HG02852 (cell line): ENCODE results near the gene SSTR5.
"Not testable (repeated sequence)": the region's sequence is repeated elsewhere in the genome, so short reads cannot be mapped to it uniquely, and the experiment has no call there.

Experiments used
- ATAC-seq: cut with Tn5 transposase; IDR thresholded peaks from one replicate; pipeline ENCODE4 v1.9.1; 2021; ENCODE audit warnings: mild to moderate bottlenecking, moderate library complexity; ENCODE audit not compliant: unreplicated experiment

The SSTR5 gene

GRCh38 chr16:1071561-1072225 is 854 bp upstream of the SSTR5 start:
- no peak for ATAC-seq

GRCh38 chr16:1073262-1073558 is 663 bp downstream of the SSTR5 start:
- no peak for ATAC-seq

GRCh38 chr16:1073566-1074378 is 1.2 kb downstream of the SSTR5 start:
- no peak for ATAC-seq

- ATAC-seq: no peak
These were observed 1.8 kb downstream of the SSTR5 start for GRCh38 chr16:1074379-1074649.

GRCh38 chr16:1075546-1075945 is 3.0 kb downstream of the SSTR5 start:
- ATAC-seq: no peak

- ATAC-seq: no peak
These were observed 4.4 kb downstream of the SSTR5 start for GRCh38 chr16:1076801-1077576.

- no peak for ATAC-seq
These were observed 5.5 kb downstream of the SSTR5 start for GRCh38 chr16:1077877-1078578.

GRCh38 chr16:1078579-1079021 is 6.1 kb downstream of the SSTR5 start:
- no peak for ATAC-seq

GRCh38 chr16:1079341-1079740 is 6.8 kb downstream of the SSTR5 start:
- ATAC-seq: no peak

GRCh38 chr16:1079786-1080525 is 7.4 kb downstream of the SSTR5 start:
- ATAC-seq: no peak

- no peak for ATAC-seq
These were observed 8.5 kb downstream of the SSTR5 start for GRCh38 chr16:1080801-1081733.

- no peak for ATAC-seq
These were observed 9.3 kb downstream of the SSTR5 start for GRCh38 chr16:1081734-1082265.

GRCh38 chr16:1082266-1082951 is 9.9 kb downstream of the SSTR5 start:
- ATAC-seq: no peak

- no peak for ATAC-seq
These were observed 10.6 kb downstream of the SSTR5 start for GRCh38 chr16:1082952-1083675.

- no peak for ATAC-seq
These were observed 12.4 kb downstream of the SSTR5 start for GRCh38 chr16:1084971-1085370.

GRCh38 chr16:1086443-1086842 is 13.9 kb downstream of the SSTR5 start:
- ATAC-seq: not testable (repeated sequence)

GRCh38 chr16:1088295-1089170 is 16.0 kb downstream of the SSTR5 start:
- no peak for ATAC-seq
